DOHH2 (cell line): ENCODE measurements around the gene GNL3.
A peak's percentile ranks its signal among the peaks of the same experiment; 100 is the strongest.

Source experiments
- H3F3A ChIP-seq: fragments of 200-600 bp; sonication (generic), shearing (Covaris generic); 2 replicates; pipeline ENCODE4 v1.6.0; 2016; ENCODE audit warnings: antibody characterized with exemption, mild to moderate bottlenecking; ENCODE audit not compliant: control insufficient read depth, insufficient read depth
- H3K27ac ChIP-seq: fragments of 200-600 bp; sonication (generic); 2 replicates; pipeline ENCODE4 v1.5.1; 2014; ENCODE audit warnings: low read depth, mild to moderate bottlenecking, low read length, moderate library complexity
- H3K27me3 ChIP-seq: fragments of 200-600 bp; sonication (generic); 2 replicates; pipeline ENCODE4 v1.6.1; 2014; ENCODE audit warnings: mild to moderate bottlenecking, low read length, mixed read lengths; ENCODE audit not compliant: control insufficient read depth
- H3K36me3 ChIP-seq: fragments of 200-600 bp; sonication (generic); 2 replicates; pipeline ENCODE4 v1.6.1; 2014; ENCODE audit warnings: mild to moderate bottlenecking, low read length, moderate library complexity, mixed read lengths; ENCODE audit not compliant: control insufficient read depth
- H3K4me1 ChIP-seq: fragments of 200-600 bp; sonication (generic); 2 replicates; pipeline ENCODE4 v1.6.1; 2014; ENCODE audit warnings: mild to moderate bottlenecking, low read length, mixed read lengths; ENCODE audit not compliant: control insufficient read depth
- H3K4me2 ChIP-seq: fragments of 200-600 bp; sonication (generic); 2 replicates; pipeline ENCODE4 v1.6.0; 2014; ENCODE audit warnings: mild to moderate bottlenecking, low read length, moderate library complexity
- H3K4me3 ChIP-seq: fragments of 200-600 bp; sonication (generic); 2 replicates; pipeline ENCODE4 v1.5.1; 2014; ENCODE audit warnings: mild to moderate bottlenecking, low read length, mixed read lengths
- H3K79me2 ChIP-seq: fragments of 200-600 bp; sonication (generic); 2 replicates; pipeline ENCODE4 v1.6.1; 2014; ENCODE audit warnings: mild to moderate bottlenecking, low read length, mixed read lengths; ENCODE audit not compliant: control insufficient read depth
- H3K9me2 ChIP-seq: fragments of 200-600 bp; sonication (generic); replicated peaks from 2 replicates; pipeline ENCODE4 v1.6.1; 2014; ENCODE audit warnings: mild to moderate bottlenecking, low read length, mixed read lengths; ENCODE audit not compliant: control insufficient read depth
- H3K9me3 ChIP-seq: fragments of 200-600 bp; sonication (generic); 2 replicates; pipeline ENCODE4 v1.6.1; 2014; ENCODE audit warnings: antibody characterized with exemption, low read length, mixed read lengths; ENCODE audit not compliant: control insufficient read depth, insufficient read depth
- H4K20me1 ChIP-seq: fragments of 200-600 bp; sonication (generic); 2 replicates; pipeline ENCODE4 v1.6.0; 2014; ENCODE audit warnings: low read depth, mild to moderate bottlenecking, antibody characterized with exemption, low read length, moderate library complexity; ENCODE audit not compliant: control insufficient read depth, insufficient read depth
- CTCF ChIP-seq: fragments of 200-600 bp; sonication (generic); IDR thresholded peaks from one replicate; pipeline ENCODE4 v1.5.1; 2014; ENCODE audit warnings: antibody characterized with exemption, mild to moderate bottlenecking, low read depth, low read length; ENCODE audit not compliant: poor library complexity, severe bottlenecking
- EZH2phosphoT487 ChIP-seq: fragments of 200-600 bp; sonication (generic); IDR thresholded peaks from 2 replicates; pipeline ENCODE4 v1.6.1; 2017; ENCODE audit warnings: borderline replicate concordance, mild to moderate bottlenecking, antibody characterized with exemption, low read length, moderate library complexity, mixed read lengths

Gene GNL3

GRCh38 chr3:52715714-52716305, 30.0 kb downstream of the GNL3 start:
- H3K36me3 ChIP-seq, result peaks cover 11% of the 10 kb centered on the region
- no peak for TF ChIP-seq EZH2phosphoT487
- no peak for TF ChIP-seq CTCF

GRCh38 chr3:52719618-52720017, 33.8 kb downstream of the GNL3 start:
- no peaks in the 10 kb centered on the region for H3K79me2 ChIP-seq
- H3K9me2 ChIP-seq, result no peaks in the 10 kb centered on the region
- TF ChIP-seq EZH2phosphoT487 (no peak), CTCF (no peak)
- H4K20me1 ChIP-seq, result 0 out of 2 replicates have a peak, but pooled peaks cover 3% of the 10 kb centered on the region
- H3K4me3 ChIP-seq, result no peak overlapping the region
- peaks cover 7% of the 10 kb centered on the region for H3K36me3 ChIP-seq
- peaks cover 13% of the 10 kb centered on the region for H3F3A ChIP-seq
- H3K4me2 ChIP-seq, result no peak overlapping the region
- no peaks in the 10 kb centered on the region for H3K9me3 ChIP-seq
- H3K27ac ChIP-seq, result no peak overlapping the region
- no peaks in the 10 kb centered on the region for H3K27me3 ChIP-seq
- peaks cover 36% of the 10 kb centered on the region for H3K4me1 ChIP-seq

More at GRCh38 chr3:52715714-52716305, 30.0 kb downstream of the GNL3 start:
- Histone ChIP-seq H3K4me2 (no peak overlapping the region), H3K9me3 (no peaks in the 10 kb centered on the region), H3K27me3 (no peaks in the 10 kb centered on the region), H3K4me1 (peaks cover 13% of the 10 kb centered on the region), H3K9me2 (no peaks in the 10 kb centered on the region), H3F3A (peaks cover 20% of the 10 kb centered on the region), H3K4me3 (no peak overlapping the region), H4K20me1 (0 out of 2 replicates have a peak, but pooled peaks cover 7% of the 10 kb centered on the region), H3K27ac (no peak overlapping the region), H3K79me2 (no peaks in the 10 kb centered on the region)

- 0 out of 2 replicates have a peak, but pooled peaks cover 3% of the 10 kb centered on the region for H4K20me1 ChIP-seq
- peak overlapping the region; percentile 63 for H3K4me2 ChIP-seq
- no peaks in the 10 kb centered on the region for H3K9me2 ChIP-seq
- H3K27me3 ChIP-seq, result no peaks in the 10 kb centered on the region
- H3K27ac ChIP-seq, result peak overlapping the region; percentile 25
- H3K4me1 ChIP-seq, result peaks cover 36% of the 10 kb centered on the region
- no peaks in the 10 kb centered on the region for H3K79me2 ChIP-seq
- peaks cover 7% of the 10 kb centered on the region for H3K36me3 ChIP-seq
- peak overlapping the region; percentile 45 for H3K4me3 ChIP-seq
- H3K9me3 ChIP-seq, result no peaks in the 10 kb centered on the region
- TF ChIP-seq EZH2phosphoT487, result no peak
- no peak for TF ChIP-seq CTCF
- H3F3A ChIP-seq, result peaks cover 17% of the 10 kb centered on the region
These were observed 35.3 kb downstream of the GNL3 start for GRCh38 chr3:52721002-52721729.
